A172 (cell line): ENCODE results near the gene HES1. TPM values are rescaled to one million over a fixed set of nuclear protein-coding genes. Genes with fewer than 3 reads are reported as not detected.

ENCODE experiments used
- DNase-seq: peaks from one replicate; pipeline ENCODE4 v3.0.0-alpha.2; 2015; ENCODE audit warnings: low spot score
- total RNA-seq: library from RNA; depleted of rRNA; stranded (reverse); fragments of >200 nt; shearing (Covaris generic); gene quantifications from 2 replicates; pipeline ENCODE4 v1.2.3, GENCODE V29; 2014

Gene HES1
- total RNA-seq, 1 experiment from 2014 or later, result 3.1 TPM

GRCh38 chr3:194101592-194102432, 34.1 kb upstream of the HES1 start:
- DNase-seq, result no peak

- DNase-seq, result no peak
Observed at GRCh38 chr3:194102436-194102835, 33.5 kb upstream of the HES1 start.

GRCh38 chr3:194103505-194103904, 32.4 kb upstream of the HES1 start:
- DNase-seq, result no peak

- no peak for DNase-seq
Observed at GRCh38 chr3:194103983-194104751, 31.8 kb upstream of the HES1 start.

GRCh38 chr3:194105292-194105691, 30.7 kb upstream of the HES1 start:
- DNase-seq, result no peak

GRCh38 chr3:194107107-194107506, 28.8 kb upstream of the HES1 start:
- no peak for DNase-seq

- no peak for DNase-seq
Observed at GRCh38 chr3:194109192-194109863, 26.6 kb upstream of the HES1 start.

GRCh38 chr3:194110483-194110882, 25.5 kb upstream of the HES1 start:
- no peak for DNase-seq

- DNase-seq, result no peak
Observed at GRCh38 chr3:194111336-194111735, 24.6 kb upstream of the HES1 start.

- DNase-seq, result no peak
Observed at GRCh38 chr3:194112120-194113106, 23.5 kb upstream of the HES1 start.

GRCh38 chr3:194114123-194114522, 21.8 kb upstream of the HES1 start:
- DNase-seq, result no peak

- no peak for DNase-seq
Observed at GRCh38 chr3:194117104-194117845, 18.7 kb upstream of the HES1 start.

- DNase-seq, result no peak
Observed at GRCh38 chr3:194118920-194119319, 17.0 kb upstream of the HES1 start.

GRCh38 chr3:194119831-194120590, 15.9 kb upstream of the HES1 start:
- no peak for DNase-seq

GRCh38 chr3:194120789-194121770, 14.9 kb upstream of the HES1 start:
- DNase-seq, result no peak

- DNase-seq, result peak; percentile 59
Observed at GRCh38 chr3:194121891-194122631, 13.9 kb upstream of the HES1 start.

GRCh38 chr3:194123726-194124125, 12.2 kb upstream of the HES1 start:
- no peak for DNase-seq

- no peak for DNase-seq
Observed at GRCh38 chr3:194124193-194124592, 11.8 kb upstream of the HES1 start.
